ENCODE data around the gene NRTN.

Gene NRTN

GRCh38 chr19:5800361-5801270, 4.3 kb upstream of the NRTN start:
- no peak for TF ChIP-seq CTCF (IDR thresholded peaks at IDR 0.05; ENCODE audit: insufficient read depth, low read depth, low read length, missing control alignments)
- no peak overlapping the region for H3K4me3 ChIP-seq (ENCODE audit: low read length)
- DNase-seq (ENCODE audit: low read depth), result no peak

- DNase-seq (ENCODE audit: low read depth), result no peak
- TF ChIP-seq CTCF (IDR thresholded peaks at IDR 0.05; ENCODE audit: insufficient read depth, low read depth, low read length, missing control alignments), result no peak
- H3K4me3 ChIP-seq (ENCODE audit: low read length), result no peak overlapping the region
These were observed 2.9 kb upstream of the NRTN start for GRCh38 chr19:5801796-5802619.

GRCh38 chr19:5803441-5803751, 1.5 kb upstream of the NRTN start:
- peak overlapping the region; percentile 30 for H3K4me3 ChIP-seq (ENCODE audit: low read length)
- TF ChIP-seq CTCF (IDR thresholded peaks at IDR 0.05; ENCODE audit: insufficient read depth, low read depth, low read length, missing control alignments), result no peak
- DNase-seq (ENCODE audit: low read depth), result no peak

- H3K4me3 ChIP-seq (ENCODE audit: low read length), result peak overlapping the region; percentile 30
- DNase-seq (ENCODE audit: low read depth), result peak; percentile 86
- TF ChIP-seq CTCF (IDR thresholded peaks at IDR 0.05; ENCODE audit: insufficient read depth, low read depth, low read length, missing control alignments), result peak; percentile 59
These were observed 933 bp upstream of the NRTN start for GRCh38 chr19:5803752-5804515.

GRCh38 chr19:5805462-5806132, 730 bp downstream of the NRTN start:
- peak; percentile 51 for DNase-seq (ENCODE audit: low read depth)
- H3K4me3 ChIP-seq (ENCODE audit: low read length), result no peak overlapping the region

More at GRCh38 chr19:5805462-5806132, 730 bp downstream of the NRTN start:
- peak; percentile 65 for TF ChIP-seq CTCF (IDR thresholded peaks at IDR 0.05; ENCODE audit: insufficient read depth, low read depth, low read length, missing control alignments)
